Fibroblast of lung (primary cell): Measurements from ENCODE around the gene CCDC12.

ENCODE experiments used
- EZH2 ChIP-seq: IDR thresholded peaks from 2 replicates; pipeline ENCODE4 v1.5.1; 2012; ENCODE audit warnings: low read length, control low read depth, mild to moderate bottlenecking; ENCODE audit errors: missing control alignments
- TF ChIP-seq, protein P1 (sequence below), 2 donors: IDR thresholded peaks in 1 of 2; conservative IDR thresholded peaks in 1 of 2; 1 replicate in 1 of 2; 2 replicates in 1 of 2; pipeline ENCODE4 v1.5.1; 2011 to 2012; ENCODE audit warnings: low read length in 2 of 2, control low read depth in 1 of 2, inconsistent platforms in 1 of 2, low read depth in 1 of 2, mild to moderate bottlenecking in 1 of 2

DNA sequence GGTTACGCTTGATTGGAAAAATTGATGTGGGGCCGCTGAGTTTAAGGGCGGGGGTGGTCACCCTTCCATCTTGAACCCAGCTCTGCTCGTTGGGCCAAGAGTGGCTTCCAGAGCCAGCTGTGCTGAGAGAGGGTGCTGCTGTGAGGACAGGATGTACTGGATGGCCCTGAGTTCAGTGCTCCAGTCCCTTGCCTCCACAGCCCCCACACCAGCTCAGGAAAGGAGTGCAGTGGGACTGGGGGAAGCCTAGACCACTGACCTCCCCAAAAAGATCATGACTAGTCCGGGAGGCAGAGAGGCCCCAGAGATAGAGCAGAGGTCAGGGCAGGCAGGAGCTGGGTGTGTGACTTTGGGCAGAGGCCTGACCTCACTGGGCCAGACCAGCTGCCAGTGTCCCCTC is 103.0 kb downstream of the CCDC12 start:
- TF ChIP-seq, protein P1, sequence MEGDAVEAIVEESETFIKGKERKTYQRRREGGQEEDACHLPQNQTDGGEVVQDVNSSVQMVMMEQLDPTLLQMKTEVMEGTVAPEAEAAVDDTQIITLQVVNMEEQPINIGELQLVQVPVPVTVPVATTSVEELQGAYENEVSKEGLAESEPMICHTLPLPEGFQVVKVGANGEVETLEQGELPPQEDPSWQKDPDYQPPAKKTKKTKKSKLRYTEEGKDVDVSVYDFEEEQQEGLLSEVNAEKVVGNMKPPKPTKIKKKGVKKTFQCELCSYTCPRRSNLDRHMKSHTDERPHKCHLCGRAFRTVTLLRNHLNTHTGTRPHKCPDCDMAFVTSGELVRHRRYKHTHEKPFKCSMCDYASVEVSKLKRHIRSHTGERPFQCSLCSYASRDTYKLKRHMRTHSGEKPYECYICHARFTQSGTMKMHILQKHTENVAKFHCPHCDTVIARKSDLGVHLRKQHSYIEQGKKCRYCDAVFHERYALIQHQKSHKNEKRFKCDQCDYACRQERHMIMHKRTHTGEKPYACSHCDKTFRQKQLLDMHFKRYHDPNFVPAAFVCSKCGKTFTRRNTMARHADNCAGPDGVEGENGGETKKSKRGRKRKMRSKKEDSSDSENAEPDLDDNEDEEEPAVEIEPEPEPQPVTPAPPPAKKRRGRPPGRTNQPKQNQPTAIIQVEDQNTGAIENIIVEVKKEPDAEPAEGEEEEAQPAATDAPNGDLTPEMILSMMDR (conservative IDR thresholded peaks at IDR 0.05 in 1 of 2, IDR thresholded peaks at IDR 0.05 in 1 of 2; ENCODE audit: low read depth in 1 of 2, low read length in 2 of 2): no peak
- TF ChIP-seq EZH2: no peak
